K562 (cell line): ENCODE results near the gene FITM2.

Experiments used
- ELF4 ChIP-seq: fragments of 450-650 bp; formaldehyde crosslinking; IDR thresholded peaks from 2 replicates; pipeline ENCODE4 v1.4.0; 2022; ENCODE audit warnings: missing genetic modification characterization
- ETS1 ChIP-seq: conservative IDR thresholded peaks from 2 replicates; pipeline ENCODE4 v1.6.1; 2011; ENCODE audit warnings: low read depth, mild to moderate bottlenecking, low read length; ENCODE audit not compliant: control insufficient read depth
- GTF2F1 ChIP-seq: IDR thresholded peaks from 2 replicates; pipeline ENCODE4 v1.6.1; 2011; ENCODE audit warnings: low read depth, low read length, improper control_type of control experiment
- HCFC1 ChIP-seq: IDR thresholded peaks from 2 replicates; pipeline ENCODE4 v1.6.1; 2012; ENCODE audit warnings: low read depth, low read length, improper control_type of control experiment
- KAT2B ChIP-seq: IDR thresholded peaks from one replicate; pipeline ENCODE4 v1.6.1; 2012; ENCODE audit warnings: low read depth, mild to moderate bottlenecking, control low read depth, inconsistent platforms, low read length, moderate library complexity
- SIN3A ChIP-seq, 2 experiments: fragments of 150-350 bp in 1 of 2; IDR thresholded peaks; 2 replicates each; pipeline ENCODE4 v1.6.1; 2011 to 2016; ENCODE audit warnings: borderline replicate concordance in 2 of 2, low read depth in 2 of 2, low read length in 2 of 2, mild to moderate bottlenecking in 2 of 2, moderate library complexity in 2 of 2; ENCODE audit not compliant: control insufficient read depth in 1 of 2
- SNRNP70 ChIP-seq: fragments of 200-400 bp; formaldehyde crosslinking; optimal IDR thresholded peaks from 2 replicates; pipeline ENCODE3; 2017; ENCODE audit warnings: low read depth, low read length
- SP2 ChIP-seq: IDR thresholded peaks from 2 replicates; pipeline ENCODE4 v1.6.1; 2011; ENCODE audit warnings: mild to moderate bottlenecking, low read depth, low read length, moderate library complexity; ENCODE audit not compliant: poor library complexity, severe bottlenecking; ENCODE audit errors: extremely low read depth
- TEAD4 ChIP-seq, 2 experiments: sonication (generic) in 1 of 2; formaldehyde crosslinking in 1 of 2; IDR thresholded peaks; 2 replicates each; pipeline versions ENCODE4 v1.6.1 to v1.8.0; 2012 to 2022; ENCODE audit warnings: borderline replicate concordance in 1 of 2, inconsistent platforms in 1 of 2, low read length in 1 of 2, mild to moderate bottlenecking in 1 of 2, missing genetic modification reagents in 1 of 2
- YY1 ChIP-seq, 3 experiments: IDR thresholded peaks; 2 replicates each; pipeline ENCODE4 v1.6.1; 2011; ENCODE audit warnings: low read length in 2 of 3, mild to moderate bottlenecking in 2 of 3, moderate library complexity in 2 of 3, borderline replicate concordance in 1 of 3, control low read depth in 1 of 3, low read depth in 1 of 3; ENCODE audit not compliant: insufficient read depth in 3 of 3, insufficient replicate concordance in 2 of 3, control insufficient read depth in 1 of 3, insufficient read length in 1 of 3; ENCODE audit errors: extremely low read depth in 1 of 3
- ZNF274 ChIP-seq: IDR thresholded peaks from 2 replicates; pipeline ENCODE4 v1.6.1; 2011; ENCODE audit warnings: low read depth, mild to moderate bottlenecking, low read length, moderate library complexity, borderline replicate concordance

- TF ChIP-seq ETS1 = no peak
- no peak for TF ChIP-seq YY1 (IDR thresholded peaks at IDR 0.05; ENCODE audit: borderline replicate concordance in 1 of 3, control insufficient read depth in 1 of 3, extremely low read depth in 1 of 3, insufficient read depth in 3 of 3, insufficient read length in 1 of 3, insufficient replicate concordance in 2 of 3, low read depth in 1 of 3, low read length in 2 of 3)
- no peak for TF ChIP-seq TEAD4 (IDR thresholded peaks at IDR 0.05; ENCODE audit: low read length)
- TF ChIP-seq TEAD4 (CRISPR knock-in tag; IDR thresholded peaks at IDR 0.05; ENCODE audit: borderline replicate concordance) = no peak
- TF ChIP-seq HCFC1 = no peak
- no peak for TF ChIP-seq ZNF274
- TF ChIP-seq SNRNP70 = no peak
- TF ChIP-seq SIN3A (IDR thresholded peaks at IDR 0.05; ENCODE audit: borderline replicate concordance in 2 of 2, control insufficient read depth in 1 of 2, low read depth in 2 of 2, low read length in 2 of 2) = no peak
- TF ChIP-seq GTF2F1 = no peak
- TF ChIP-seq KAT2B = no peak
- no peak for TF ChIP-seq ELF4
- no peak for TF ChIP-seq SP2
Observed at GRCh38 chr20:44288252-44288651, 22.8 kb downstream of the FITM2 start.
